ENCODE data around the gene FBXO47. TPM values are rescaled to one million over a fixed set of nuclear protein-coding genes. Genes with fewer than 3 reads are reported as not detected.

Gene FBXO47
- total and polyA plus RNA-seq, 2 donors (not counting 3 experiments of a cell fraction or from before 2014, with no cell fraction given): not detected

DNA sequence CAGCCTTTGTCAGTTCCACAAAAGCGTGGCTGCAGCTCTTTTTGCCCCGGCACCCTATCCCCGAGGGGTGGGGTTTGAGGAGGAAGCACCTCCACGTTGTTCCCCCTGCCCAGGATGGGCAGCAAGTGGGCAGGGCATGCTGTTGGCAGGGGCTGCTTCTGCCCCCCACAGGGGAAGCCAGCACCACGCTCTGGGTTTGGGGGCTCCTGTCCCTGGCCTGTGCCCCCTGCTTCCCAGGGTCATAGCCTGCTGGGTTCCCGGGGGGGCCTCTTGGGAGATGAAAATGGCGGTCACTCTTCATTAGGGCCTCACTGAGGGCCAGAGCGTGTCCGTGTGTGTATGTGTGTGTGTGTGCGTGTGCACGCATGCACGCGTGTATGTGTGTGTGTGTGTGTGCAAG is 74.6 kb downstream of the FBXO47 start:
- no TSS peak for BruUV-seq (replicated peaks)
- FAIRE-seq (no peak), DNase-seq (ENCODE audit: low read depth, low spot score) (no peak)
- Histone ChIP-seq H3K4me2 (ENCODE audit: insufficient read depth, low read length) (no peak overlapping the region), H3K27ac (ENCODE audit: insufficient read depth, low read depth, low read length) (no peak overlapping the region), H2AFZ (ENCODE audit: low read depth, low read length) (no peak overlapping the region), H3K4me1 (ENCODE audit: control insufficient read depth, extremely low read depth, insufficient read depth, low read length) (peaks cover 32% of the 10 kb centered on the region), H3K36me3 (ENCODE audit: control insufficient read depth in 2 of 2, extremely low read depth in 1 of 2, insufficient read depth in 2 of 2, low read length in 2 of 2) (peaks cover 6 to 39% of the 10 kb centered on the region in 2 experiments), H3K4me3 (replicated peaks in 1 of 3; ENCODE audit: insufficient read depth in 1 of 3, low read depth in 1 of 3, low read length in 3 of 3) (no peak overlapping the region), H3K79me2 (ENCODE audit: control insufficient read depth, insufficient read depth, low read length) (peaks cover 24% of the 10 kb centered on the region), H4K20me1 (replicated peaks; ENCODE audit: control insufficient read depth, extremely low read depth, insufficient read depth, low read length) (no peaks in the 10 kb centered on the region), H3K9me3 (replicated peaks; ENCODE audit: control insufficient read depth, insufficient read depth, low read length) (no peaks in the 10 kb centered on the region), H3K9me1 (replicated peaks; ENCODE audit: control insufficient read depth, extremely low read depth, insufficient read depth, low read length) (no peaks in the 10 kb centered on the region), H3K27me3 (ENCODE audit: control insufficient read depth in 2 of 2, insufficient read depth in 2 of 2, low read length in 2 of 2) (no peaks in the 10 kb centered on the region), H3K9ac (replicated peaks; ENCODE audit: extremely low read depth, insufficient read depth, low read length) (no peak overlapping the region)
- intact Hi-C loops (cut with micrococcal nuclease) (no loop called here), dilution Hi-C loops (cut with MboI; ENCODE audit: extremely low pct_ligation_motif_present, low sequenced_read_pairs) (no loop called here)
- TF ChIP-seq GATA2 (IDR thresholded peaks at IDR 0.05; ENCODE audit: insufficient read depth, insufficient read length, low read depth, low read length) (no peak), JUN (IDR thresholded peaks at IDR 0.05; ENCODE audit: borderline replicate concordance, insufficient read depth, insufficient read length, low read depth) (no peak), FOS (IDR thresholded peaks at IDR 0.05; ENCODE audit: borderline replicate concordance, insufficient read depth, low read length) (no peak), EZH2 (IDR thresholded peaks at IDR 0.05; ENCODE audit: borderline replicate concordance, low read depth, low read length, severe bottlenecking) (no peak), MYC (IDR thresholded peaks at IDR 0.05; ENCODE audit: low read depth, low read length) (no peak), POLR2A (IDR thresholded peaks at IDR 0.05; ENCODE audit: low read depth, low read length) (no peak), POLR2AphosphoS5 (IDR thresholded peaks at IDR 0.05; ENCODE audit: insufficient read depth, low read depth, low read length) (no peak)
- TF ChIP-seq, protein P1, sequence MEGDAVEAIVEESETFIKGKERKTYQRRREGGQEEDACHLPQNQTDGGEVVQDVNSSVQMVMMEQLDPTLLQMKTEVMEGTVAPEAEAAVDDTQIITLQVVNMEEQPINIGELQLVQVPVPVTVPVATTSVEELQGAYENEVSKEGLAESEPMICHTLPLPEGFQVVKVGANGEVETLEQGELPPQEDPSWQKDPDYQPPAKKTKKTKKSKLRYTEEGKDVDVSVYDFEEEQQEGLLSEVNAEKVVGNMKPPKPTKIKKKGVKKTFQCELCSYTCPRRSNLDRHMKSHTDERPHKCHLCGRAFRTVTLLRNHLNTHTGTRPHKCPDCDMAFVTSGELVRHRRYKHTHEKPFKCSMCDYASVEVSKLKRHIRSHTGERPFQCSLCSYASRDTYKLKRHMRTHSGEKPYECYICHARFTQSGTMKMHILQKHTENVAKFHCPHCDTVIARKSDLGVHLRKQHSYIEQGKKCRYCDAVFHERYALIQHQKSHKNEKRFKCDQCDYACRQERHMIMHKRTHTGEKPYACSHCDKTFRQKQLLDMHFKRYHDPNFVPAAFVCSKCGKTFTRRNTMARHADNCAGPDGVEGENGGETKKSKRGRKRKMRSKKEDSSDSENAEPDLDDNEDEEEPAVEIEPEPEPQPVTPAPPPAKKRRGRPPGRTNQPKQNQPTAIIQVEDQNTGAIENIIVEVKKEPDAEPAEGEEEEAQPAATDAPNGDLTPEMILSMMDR (IDR thresholded peaks at IDR 0.05; ENCODE audit: extremely low read depth in 1 of 2, insufficient read depth in 1 of 2, low read depth in 1 of 2, low read length in 2 of 2): no peak
- TF ChIP-seq, protein P2, sequence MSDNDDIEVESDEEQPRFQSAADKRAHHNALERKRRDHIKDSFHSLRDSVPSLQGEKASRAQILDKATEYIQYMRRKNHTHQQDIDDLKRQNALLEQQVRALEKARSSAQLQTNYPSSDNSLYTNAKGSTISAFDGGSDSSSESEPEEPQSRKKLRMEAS (IDR thresholded peaks at IDR 0.05; ENCODE audit: insufficient read depth, insufficient read length): no peak
- CTCF ChIA-PET: interaction anchor here (1.9 kb wide), 1 partner anchor 22 kb away, joined by 7 read pairs; the partner anchor contains the start of gene LASP1
- POLR2A ChIA-PET: interaction anchor here (0.7 kb wide), 1 partner anchor 13 kb away, joined by 3 read pairs; no protein-coding TSS in a partner anchor

Measured in endothelial cell of umbilical vein (primary cell).